Measurements from ENCODE around the gene MYH14. TPM values are rescaled to one million over a fixed set of nuclear protein-coding genes. Genes with fewer than 3 reads are reported as not detected.
A peak's percentile ranks its signal among the peaks of the same experiment; 100 is the strongest.

The MYH14 gene
- total and polyA plus RNA-seq, 2 of the 8 experiments (the other 6 are each of a cell fraction or from before 2014, with no cell fraction given), result 17.3 to 28.6 TPM

GRCh38 chr19:50175924-50176323 lies 27.5 kb upstream of the MYH14 start:
- DNase-seq (ENCODE audit: low read depth in 1 of 2, low spot score in 2 of 2) (no peak), FAIRE-seq (no peak)
- Histone ChIP-seq H3K27me3 (replicated peaks in 1 of 4; ENCODE audit: control insufficient read depth in 3 of 4, extremely low read depth in 1 of 4, insufficient read depth in 3 of 4, low read length in 3 of 4) (no peaks in the 10 kb centered on the region), H3K79me1 (ENCODE audit: low read depth, low read length) (no peaks in the 10 kb centered on the region), H2BK120ac (replicated peaks; ENCODE audit: low read depth, low read length) (no peak overlapping the region), H4K5ac (ENCODE audit: insufficient read length, low read depth, low read length) (no peak overlapping the region), H4K20me1 (replicated peaks in 1 of 2; ENCODE audit: control insufficient read depth in 1 of 2, insufficient read depth in 2 of 2, low read length in 2 of 2) (no peaks in the 10 kb centered on the region), H3K4me3 (ENCODE audit: extremely low read depth in 1 of 4, insufficient read depth in 2 of 4, low read depth in 3 of 4, low read length in 4 of 4) (no peak overlapping the region), H3K79me2 (ENCODE audit: control insufficient read depth in 1 of 2, insufficient read depth in 2 of 2, low read length in 2 of 2) (no peaks in the 10 kb centered on the region), H3K23ac (ENCODE audit: insufficient read length) (no peak overlapping the region), H4K91ac (replicated peaks; ENCODE audit: insufficient read length, low read length) (no peak overlapping the region), H2BK15ac (ENCODE audit: low read length) (no peak overlapping the region), H4K8ac (ENCODE audit: extremely low read depth, insufficient read depth, low read length) (no peak overlapping the region), H2BK12ac (ENCODE audit: low read depth, low read length) (no peak overlapping the region), H3K27ac (ENCODE audit: low read depth, low read length) (no peak overlapping the region), H3K18ac (ENCODE audit: extremely low read depth, low read length) (no peak overlapping the region), H3K4me1 (replicated peaks in 1 of 4; ENCODE audit: control insufficient read depth in 3 of 4, insufficient read depth in 4 of 4, low read length in 3 of 4) (no peaks in the 10 kb centered on the region), H3K9me3 (ENCODE audit: insufficient read depth in 2 of 2, low read depth in 1 of 2, low read length in 1 of 2) (peaks cover 9 to 16% of the 10 kb centered on the region in 2 experiments; a peak in 3 of 4 replicates), H3K56ac (replicated peaks; ENCODE audit: insufficient read length, low read depth, low read length) (no peak overlapping the region), H2AK5ac (ENCODE audit: low read depth, low read length) (no peak overlapping the region), H3K4me2 (ENCODE audit: insufficient read depth in 1 of 2, low read depth in 2 of 2, low read length in 2 of 2) (no peak overlapping the region), H2BK20ac (ENCODE audit: low read length) (no peak overlapping the region), H2AFZ (ENCODE audit: low read length) (peak overlapping the region; percentile 76), H3K36me3 (ENCODE audit: control insufficient read depth in 2 of 4, insufficient read depth in 4 of 4, low read length in 3 of 4) (no peaks in the 10 kb centered on the region), H3K14ac (ENCODE audit: insufficient read length) (no peak overlapping the region), H3K23me2 (ENCODE audit: low read depth, low read length) (no peaks in the 10 kb centered on the region), H3K9ac (replicated peaks in 1 of 4; ENCODE audit: extremely low read depth in 1 of 4, low read depth in 3 of 4, low read length in 3 of 4) (no peak overlapping the region), H3K4ac (replicated peaks; ENCODE audit: insufficient read length, low read depth, low read length) (no peak overlapping the region), H2BK5ac (ENCODE audit: low read depth, low read length) (no peak overlapping the region)
- POLR2A ChIA-PET (ENCODE audit: partially characterized antibody), result interaction anchor here (0.8 kb wide), 1 partner anchor 29 kb away, joined by 3 read pairs; no protein-coding TSS in a partner anchor
- 83% methylated on average over 10 of the region's 10 CpGs; no CpG with 5 or more reads in 1 of the 2 experiments for WGBS, 2 experiments (ENCODE audit: extremely low coverage in 1 of 2, insufficient coverage in 1 of 2, insufficient read length in 1 of 2, insufficient replicate concordance in 2 of 2, low coverage in 1 of 2, low lambda C conversion rate in 2 of 2, missing lambda C conversion rate in 1 of 2)
- CTCF ChIA-PET (ENCODE audit: partially characterized antibody), result interaction anchor here (1.5 kb wide), 1 partner anchor 76 kb away, joined by 4 read pairs; no protein-coding TSS in a partner anchor
- TF ChIP-seq SIN3A (conservative IDR thresholded peaks at IDR 0.05 in 1 of 2, IDR thresholded peaks at IDR 0.05 in 1 of 2; ENCODE audit: low read depth in 1 of 2, low read length in 2 of 2), result no peak
- TF ChIP-seq SUZ12 (IDR thresholded peaks at IDR 0.05; ENCODE audit: low read length), result no peak
- no peak for TF ChIP-seq NANOG (IDR thresholded peaks at IDR 0.05; ENCODE audit: insufficient read depth, low read depth, low read length, poor library complexity, severe bottlenecking)
- TF ChIP-seq TBP (IDR thresholded peaks at IDR 0.05; ENCODE audit: low read depth, low read length), result no peak
- TF ChIP-seq EP300 (IDR thresholded peaks at IDR 0.05; ENCODE audit: borderline replicate concordance in 1 of 2, low read depth in 2 of 2, low read length in 2 of 2), result no peak
- no peak for TF ChIP-seq E2F6 (IDR thresholded peaks at IDR 0.05)
- TF ChIP-seq ASH2L (IDR thresholded peaks at IDR 0.05; ENCODE audit: low read length), result no peak
- TF ChIP-seq KDM4A (IDR thresholded peaks at IDR 0.05; ENCODE audit: low read depth, low read length, severe bottlenecking), result no peak
- no peak for TF ChIP-seq HDAC2 (IDR thresholded peaks at IDR 0.05; ENCODE audit: borderline replicate concordance in 1 of 2, low read depth in 2 of 2, low read length in 2 of 2)
- no peak for TF ChIP-seq CHD1 (IDR thresholded peaks at IDR 0.05; ENCODE audit: low read depth, low read length)
- no peak for TF ChIP-seq JUN (IDR thresholded peaks at IDR 0.05; ENCODE audit: low read depth, low read length)
- no peak for TF ChIP-seq GTF2F1 (IDR thresholded peaks at IDR 0.05; ENCODE audit: borderline replicate concordance, low read depth, low read length)
- no peak for TF ChIP-seq PHF8 (conservative IDR thresholded peaks at IDR 0.05; ENCODE audit: low read depth, low read length)
